GM12878 (cell line): ENCODE results near the gene LRP5.

ENCODE experiments used
- CEBPB ChIP-seq, 2 experiments: fragments of 150-350 bp in 1 of 2; IDR thresholded peaks; 2 replicates each; pipeline ENCODE4 v1.6.1; 2012 to 2014; ENCODE audit warnings: low read depth in 2 of 2, low read length in 2 of 2, borderline replicate concordance in 1 of 2, inconsistent platforms in 1 of 2
- CHD2 ChIP-seq: IDR thresholded peaks from 2 replicates; pipeline ENCODE4 v1.6.1; 2011; ENCODE audit warnings: low read depth, low read length, improper control_type of control experiment, borderline replicate concordance
- CREB1 ChIP-seq: IDR thresholded peaks from 2 replicates; pipeline ENCODE4 v1.6.1; 2012; ENCODE audit warnings: low read depth, mild to moderate bottlenecking, inconsistent platforms
- CTCF ChIP-seq, 3 experiments: IDR thresholded peaks in 2 of 3; conservative IDR thresholded peaks in 1 of 3; 2 replicates each; pipeline ENCODE4 v1.5.1; 2011; ENCODE audit warnings: low read depth in 3 of 3, low read length in 3 of 3, mild to moderate bottlenecking in 3 of 3, control low read depth in 2 of 3, moderate library complexity in 2 of 3, inconsistent platforms in 1 of 3, mixed read lengths in 1 of 3; ENCODE audit not compliant: control insufficient read depth in 2 of 3, insufficient read depth in 1 of 3; ENCODE audit errors: extremely low read depth in 1 of 3
- EP300 ChIP-seq, 2 experiments: fragments of 150-350 bp in 1 of 2; IDR thresholded peaks; 2 replicates each; pipeline ENCODE4 v1.6.1; 2011 to 2012; ENCODE audit warnings: low read depth in 2 of 2, low read length in 2 of 2, borderline replicate concordance in 1 of 2, improper control_type of control experiment in 1 of 2, inconsistent platforms in 1 of 2; ENCODE audit not compliant: control insufficient read depth in 1 of 2
- EZH2 ChIP-seq: IDR thresholded peaks from 2 replicates; pipeline ENCODE4 v1.6.1; 2012; ENCODE audit warnings: low read depth, mild to moderate bottlenecking, control low read depth, inconsistent platforms, low read length, borderline replicate concordance; ENCODE audit not compliant: control insufficient read depth
- HCFC1 ChIP-seq: fragments of 150-350 bp; IDR thresholded peaks from 2 replicates; pipeline ENCODE4 v1.6.1; 2014; ENCODE audit warnings: low read length
- IRF3 ChIP-seq: fragments of 450-650 bp; IDR thresholded peaks from 2 replicates; pipeline ENCODE4 v1.6.1; 2014; ENCODE audit warnings: mild to moderate bottlenecking
- MEF2A ChIP-seq: IDR thresholded peaks from 2 replicates; pipeline ENCODE4 v1.6.1; 2011; ENCODE audit warnings: low read depth, mild to moderate bottlenecking, low read length, moderate library complexity; ENCODE audit not compliant: insufficient read depth
- PBX3 ChIP-seq: IDR thresholded peaks from 2 replicates; pipeline ENCODE4 v1.6.1; 2011; ENCODE audit warnings: mild to moderate bottlenecking, low read depth, low read length, moderate library complexity; ENCODE audit not compliant: insufficient replicate concordance
- POLR2AphosphoS5 ChIP-seq: IDR thresholded peaks from 2 replicates; pipeline ENCODE4 v1.6.1; 2011; ENCODE audit warnings: mild to moderate bottlenecking, low read length, inconsistent platforms
- TARDBP ChIP-seq: IDR thresholded peaks from 2 replicates; pipeline ENCODE4 v1.6.1; 2016; ENCODE audit warnings: borderline replicate concordance
- TCF12 ChIP-seq: IDR thresholded peaks from 2 replicates; pipeline ENCODE4 v1.6.1; 2011; ENCODE audit warnings: low read depth, mild to moderate bottlenecking, low read length
- ZBTB33 ChIP-seq: fragments of 450-650 bp; IDR thresholded peaks from 2 replicates; pipeline ENCODE4 v1.6.1; 2017; ENCODE audit warnings: mild to moderate bottlenecking

- TF ChIP-seq CTCF (IDR thresholded peaks at IDR 0.05 in 2 of 3, conservative IDR thresholded peaks at IDR 0.05 in 1 of 3; ENCODE audit: control insufficient read depth in 2 of 3, extremely low read depth in 1 of 3, insufficient read depth in 1 of 3, low read depth in 3 of 3, low read length in 3 of 3) = no peak
- no peak for TF ChIP-seq POLR2AphosphoS5
- no peak for TF ChIP-seq CEBPB (IDR thresholded peaks at IDR 0.05; ENCODE audit: borderline replicate concordance in 1 of 2, low read depth in 2 of 2, low read length in 2 of 2)
- no peak for TF ChIP-seq IRF3
- no peak for TF ChIP-seq PBX3
- TF ChIP-seq EZH2 = no peak
- TF ChIP-seq CREB1 = no peak
- no peak for TF ChIP-seq HCFC1
- TF ChIP-seq EP300 (IDR thresholded peaks at IDR 0.05; ENCODE audit: borderline replicate concordance in 1 of 2, control insufficient read depth in 1 of 2, low read depth in 2 of 2, low read length in 2 of 2) = no peak
- no peak for TF ChIP-seq ZBTB33
- TF ChIP-seq TARDBP = no peak
- TF ChIP-seq MEF2A = no peak
- no peak for TF ChIP-seq TCF12
- TF ChIP-seq CHD2 = no peak
Measured at GRCh38 chr11:68472778-68473177, 160.4 kb downstream of the LRP5 start.
